Measurements from ENCODE around the gene AASS.

The AASS gene

DNA sequence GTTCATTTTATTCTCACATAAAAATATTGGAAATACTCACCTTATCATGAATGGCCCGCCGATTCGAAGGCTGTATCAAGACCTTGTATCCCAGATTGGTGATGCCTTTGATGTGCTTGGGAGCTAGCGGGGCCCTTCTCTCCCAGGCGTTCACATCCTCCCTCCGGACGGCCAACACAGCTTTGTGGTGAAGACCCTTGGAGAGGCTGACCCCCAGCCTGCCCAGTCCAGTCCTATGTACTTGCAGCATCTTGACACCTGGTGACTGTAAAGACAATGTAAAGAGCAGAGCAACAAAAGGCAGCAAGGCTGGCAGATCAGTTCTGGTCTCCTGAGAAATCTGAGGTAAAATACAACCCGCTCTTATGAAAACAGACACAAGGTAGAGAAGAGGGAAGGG is 10.6 kb downstream of the AASS start:
- TF ChIP-seq, protein P1, sequence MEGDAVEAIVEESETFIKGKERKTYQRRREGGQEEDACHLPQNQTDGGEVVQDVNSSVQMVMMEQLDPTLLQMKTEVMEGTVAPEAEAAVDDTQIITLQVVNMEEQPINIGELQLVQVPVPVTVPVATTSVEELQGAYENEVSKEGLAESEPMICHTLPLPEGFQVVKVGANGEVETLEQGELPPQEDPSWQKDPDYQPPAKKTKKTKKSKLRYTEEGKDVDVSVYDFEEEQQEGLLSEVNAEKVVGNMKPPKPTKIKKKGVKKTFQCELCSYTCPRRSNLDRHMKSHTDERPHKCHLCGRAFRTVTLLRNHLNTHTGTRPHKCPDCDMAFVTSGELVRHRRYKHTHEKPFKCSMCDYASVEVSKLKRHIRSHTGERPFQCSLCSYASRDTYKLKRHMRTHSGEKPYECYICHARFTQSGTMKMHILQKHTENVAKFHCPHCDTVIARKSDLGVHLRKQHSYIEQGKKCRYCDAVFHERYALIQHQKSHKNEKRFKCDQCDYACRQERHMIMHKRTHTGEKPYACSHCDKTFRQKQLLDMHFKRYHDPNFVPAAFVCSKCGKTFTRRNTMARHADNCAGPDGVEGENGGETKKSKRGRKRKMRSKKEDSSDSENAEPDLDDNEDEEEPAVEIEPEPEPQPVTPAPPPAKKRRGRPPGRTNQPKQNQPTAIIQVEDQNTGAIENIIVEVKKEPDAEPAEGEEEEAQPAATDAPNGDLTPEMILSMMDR (IDR thresholded peaks at IDR 0.05; ENCODE audit: borderline replicate concordance, control extremely low read depth, extremely low read depth, insufficient read depth, missing control alignments) = no peak
- DNase-seq (ENCODE audit: low spot score) = no peak
- in situ Hi-C loops (cut with MboI; ENCODE audit: low sequenced_read_pairs, unreplicated experiment) = no loop called here

GRCh38 chr7:122132341-122132740 is 11.7 kb downstream of the AASS start:
- in situ Hi-C loops (cut with MboI; ENCODE audit: low sequenced_read_pairs, unreplicated experiment) = no loop called here
- no peak for DNase-seq (ENCODE audit: low spot score)

GRCh38 chr7:122123746-122124145 is 20.3 kb downstream of the AASS start:
- in situ Hi-C loops (cut with MboI; ENCODE audit: low sequenced_read_pairs, unreplicated experiment) = no loop called here
- no peak for DNase-seq (ENCODE audit: low spot score)
- TF ChIP-seq, protein P1 (IDR thresholded peaks at IDR 0.05; ENCODE audit: borderline replicate concordance, control extremely low read depth, extremely low read depth, insufficient read depth, missing control alignments) = no peak

More at GRCh38 chr7:122132341-122132740, 11.7 kb downstream of the AASS start:
- TF ChIP-seq, protein P1 (IDR thresholded peaks at IDR 0.05; ENCODE audit: borderline replicate concordance, control extremely low read depth, extremely low read depth, insufficient read depth, missing control alignments) = no peak

GRCh38 chr7:122118757-122119156 is 25.3 kb downstream of the AASS start:
- TF ChIP-seq, protein P1 (IDR thresholded peaks at IDR 0.05; ENCODE audit: borderline replicate concordance, control extremely low read depth, extremely low read depth, insufficient read depth, missing control alignments) = no peak
- DNase-seq (ENCODE audit: low spot score) = no peak
- in situ Hi-C loops (cut with MboI; ENCODE audit: low sequenced_read_pairs, unreplicated experiment) = no loop called here

GRCh38 chr7:122103064-122103463 is 41.0 kb downstream of the AASS start:
- in situ Hi-C loops (cut with MboI; ENCODE audit: low sequenced_read_pairs, unreplicated experiment) = no loop called here
- no peak for DNase-seq (ENCODE audit: low spot score)
- TF ChIP-seq, protein P1 (IDR thresholded peaks at IDR 0.05; ENCODE audit: borderline replicate concordance, control extremely low read depth, extremely low read depth, insufficient read depth, missing control alignments) = no peak

GRCh38 chr7:122100021-122100420 is 44.0 kb downstream of the AASS start:
- in situ Hi-C loops (cut with MboI; ENCODE audit: low sequenced_read_pairs, unreplicated experiment) = no loop called here
- TF ChIP-seq, protein P1 (IDR thresholded peaks at IDR 0.05; ENCODE audit: borderline replicate concordance, control extremely low read depth, extremely low read depth, insufficient read depth, missing control alignments) = no peak

GRCh38 chr7:122095642-122096041 is 48.4 kb downstream of the AASS start:
- in situ Hi-C loops (cut with MboI; ENCODE audit: low sequenced_read_pairs, unreplicated experiment) = loop anchor here (25.0 kb wide), 1 partner anchor 442 kb away; no protein-coding TSS in a partner anchor
- no peak for DNase-seq (ENCODE audit: low spot score)
- TF ChIP-seq, protein P1 (IDR thresholded peaks at IDR 0.05; ENCODE audit: borderline replicate concordance, control extremely low read depth, extremely low read depth, insufficient read depth, missing control alignments) = no peak

More at GRCh38 chr7:122100021-122100420, 44.0 kb downstream of the AASS start:
- no peak for DNase-seq (ENCODE audit: low spot score)

Measured in GM13976 (cell line).